GM19239 (cell line): ENCODE measurements around the gene KIF3A.

ENCODE experiments used
- DNase-seq: peaks from one replicate; pipeline ENCODE4 v3.0.0; 2011; ENCODE audit warnings: low spot score; ENCODE audit not compliant: insufficient read length
- FAIRE-seq: peaks from 2 replicates; lab custom pipeline; 2011; peaks lifted over from hg19 to GRCh38; lab: Jason Lieb, UNC

The KIF3A gene

GRCh38 chr5:132651838-132652469 lies 85.4 kb downstream of the KIF3A start:
- no peak for FAIRE-seq
- no peak for DNase-seq

DNA sequence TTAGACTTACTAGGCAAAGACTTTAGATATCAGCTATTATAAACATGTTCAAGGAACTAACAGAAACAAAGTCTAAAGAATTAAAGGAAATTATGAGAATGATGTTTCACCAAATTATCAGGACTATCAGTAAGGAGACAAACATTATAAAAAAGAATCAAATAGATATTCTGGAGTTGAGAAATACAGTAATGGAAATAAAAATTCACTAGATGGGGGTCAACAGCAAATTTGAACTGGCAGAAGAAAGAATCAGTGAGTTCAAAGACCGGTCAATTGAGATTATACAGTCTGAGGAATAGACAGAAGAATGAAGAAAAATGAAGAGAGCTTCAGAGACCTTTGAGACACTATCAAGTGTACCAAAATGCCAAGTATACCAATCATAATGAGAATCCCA lies 89.0 kb downstream of the KIF3A start:
- DNase-seq (no peak), FAIRE-seq (no peak)

GRCh38 chr5:132647473-132647872 lies 89.9 kb downstream of the KIF3A start:
- FAIRE-seq = no peak
- no peak for DNase-seq

GRCh38 chr5:132646583-132647266 lies 90.6 kb downstream of the KIF3A start:
- FAIRE-seq = no peak
- DNase-seq = no peak

- DNase-seq (no peak), FAIRE-seq (no peak)
Measured at GRCh38 chr5:132644177-132644576, 93.2 kb downstream of the KIF3A start.
